Hepatocyte (in vitro differentiated cells): ENCODE measurements around the gene PDHB. TPM values are rescaled to one million over a fixed set of nuclear protein-coding genes. Genes with fewer than 3 reads are reported as not detected.

ENCODE experiments used
- DNase-seq: peaks from one replicate; pipeline ENCODE4 v3.0.0-alpha.2; 2016; ENCODE audit warnings: low spot score
- H2AFZ ChIP-seq: fragments of 200-600 bp; sonication (generic); 2 replicates; pipeline ENCODE4 v1.6.0; 2016; ENCODE audit warnings: antibody characterized with exemption, mild to moderate bottlenecking
- H3K27ac ChIP-seq: fragments of 200-600 bp; sonication (generic); 2 replicates; pipeline ENCODE4 v1.5.1; 2016; ENCODE audit warnings: mild to moderate bottlenecking
- H3K27me3 ChIP-seq: fragments of 200-600 bp; sonication (generic); 2 replicates; pipeline ENCODE4 v1.6.1; 2016
- H3K36me3 ChIP-seq: fragments of 200-600 bp; sonication (generic); replicated peaks from 2 replicates; pipeline ENCODE4 v1.5.1; 2016; ENCODE audit warnings: low read depth; ENCODE audit not compliant: insufficient read depth
- H3K4me1 ChIP-seq: fragments of 200-600 bp; sonication (generic); 2 replicates; pipeline ENCODE4 v1.5.1; 2016; ENCODE audit warnings: mild to moderate bottlenecking, moderate library complexity; ENCODE audit not compliant: insufficient read depth
- H3K4me2 ChIP-seq: fragments of 200-600 bp; sonication (generic); 2 replicates; pipeline ENCODE4 v1.6.0; 2016
- H3K4me3 ChIP-seq: fragments of 200-600 bp; sonication (generic); 2 replicates; pipeline ENCODE4 v1.5.1; 2016; ENCODE audit warnings: mild to moderate bottlenecking
- H3K79me2 ChIP-seq: fragments of 200-600 bp; sonication (generic); 2 replicates; pipeline ENCODE4 v1.6.0; 2017; ENCODE audit warnings: mild to moderate bottlenecking
- H3K9me2 ChIP-seq: fragments of 200-600 bp; sonication (generic); replicated peaks from 2 replicates; pipeline ENCODE4 v1.6.0; 2017; ENCODE audit warnings: mild to moderate bottlenecking; ENCODE audit not compliant: insufficient read depth
- H3K9me3 ChIP-seq: fragments of 200-600 bp; sonication (generic); 2 replicates; pipeline ENCODE4 v1.5.1; 2016; ENCODE audit warnings: low read depth, mild to moderate bottlenecking
- H4K20me1 ChIP-seq: fragments of 200-600 bp; sonication (generic); 2 replicates; pipeline ENCODE4 v1.6.0; 2016; ENCODE audit warnings: mild to moderate bottlenecking; ENCODE audit not compliant: insufficient read depth, poor library complexity, severe bottlenecking
- EZH2 ChIP-seq: fragments of 200-600 bp; sonication (generic); IDR thresholded peaks from 2 replicates; pipeline ENCODE4 v1.6.1; 2016; ENCODE audit warnings: antibody characterized with exemption, mild to moderate bottlenecking, borderline replicate concordance
- EZH2phosphoT487 ChIP-seq: fragments of 200-600 bp; sonication (generic); IDR thresholded peaks from one replicate; pipeline ENCODE4 v1.6.1; 2018; ENCODE audit warnings: antibody characterized with exemption, mild to moderate bottlenecking, low read depth, moderate library complexity; ENCODE audit not compliant: unreplicated experiment, severe bottlenecking
- WGBS: methylation state at CpG from one replicate; pipeline ENCODE4 v1.1.6; 2016; ENCODE audit warnings: low lambda C conversion rate; ENCODE audit errors: missing lambda C conversion rate; 5-methylcytosine and 5-hydroxymethylcytosine counted together
- polyA plus RNA-seq: library from polyadenylated mRNA; unstranded; fragments of >200 nt; fragmentation: Nextera tagmentation; extraction: Ambion mirVana; gene quantifications from 2 replicates; pipeline ENCODE4 v1.2.1, GENCODE V29; 2016
- total RNA-seq: library from RNA; depleted of rRNA; stranded (reverse); fragments of >200 nt; gene quantifications from 2 replicates; pipeline ENCODE4 v1.2.3, GENCODE V29; 2014
- TF ChIP-seq, protein P1 (sequence below): fragments of 200-600 bp; sonication (generic); IDR thresholded peaks from 2 replicates; pipeline ENCODE4 v1.5.1; 2016; ENCODE audit warnings: antibody characterized with exemption, mild to moderate bottlenecking; ENCODE audit not compliant: poor library complexity

PDHB gene
- total and polyA plus RNA-seq, 2 experiments from 2014 or later, result 119 to 150 TPM

DNA sequence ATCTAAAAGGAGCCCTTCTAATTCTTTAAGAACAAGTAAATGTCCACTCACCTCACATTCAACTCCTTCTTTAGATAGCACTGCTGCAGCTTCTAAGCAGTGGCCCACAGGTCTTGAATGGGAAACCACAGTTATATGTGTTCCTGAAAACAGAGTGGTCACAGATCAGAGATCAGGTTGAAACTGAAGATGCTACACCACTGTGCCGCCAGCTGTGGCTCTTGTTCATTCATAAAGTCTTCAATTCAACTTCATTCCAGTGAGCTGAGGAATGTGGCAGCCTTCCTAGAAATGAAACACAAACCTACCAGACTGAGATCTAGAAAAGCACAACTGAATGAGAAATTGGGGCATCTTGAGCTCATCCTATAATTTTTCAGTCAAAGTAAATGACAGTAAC lies 4.0 kb downstream of the PDHB start:
- Histone ChIP-seq H4K20me1 (peaks cover 13% of the 10 kb centered on the region), H3K4me2 (no peak overlapping the region), H3K27me3 (no peaks in the 10 kb centered on the region), H3K79me2 (peaks cover 21% of the 10 kb centered on the region), H3K9me2 (no peaks in the 10 kb centered on the region), H3K27ac (no peak overlapping the region), H2AFZ (no peak overlapping the region), H3K9me3 (no peaks in the 10 kb centered on the region), H3K4me3 (no peak overlapping the region), H3K36me3 (no peaks in the 10 kb centered on the region), H3K4me1 (peaks cover 15% of the 10 kb centered on the region)
- WGBS, result 0% methylated on average over 1 of the region's 1 CpG
- TF ChIP-seq EZH2phosphoT487, result no peak
- TF ChIP-seq, protein P1, sequence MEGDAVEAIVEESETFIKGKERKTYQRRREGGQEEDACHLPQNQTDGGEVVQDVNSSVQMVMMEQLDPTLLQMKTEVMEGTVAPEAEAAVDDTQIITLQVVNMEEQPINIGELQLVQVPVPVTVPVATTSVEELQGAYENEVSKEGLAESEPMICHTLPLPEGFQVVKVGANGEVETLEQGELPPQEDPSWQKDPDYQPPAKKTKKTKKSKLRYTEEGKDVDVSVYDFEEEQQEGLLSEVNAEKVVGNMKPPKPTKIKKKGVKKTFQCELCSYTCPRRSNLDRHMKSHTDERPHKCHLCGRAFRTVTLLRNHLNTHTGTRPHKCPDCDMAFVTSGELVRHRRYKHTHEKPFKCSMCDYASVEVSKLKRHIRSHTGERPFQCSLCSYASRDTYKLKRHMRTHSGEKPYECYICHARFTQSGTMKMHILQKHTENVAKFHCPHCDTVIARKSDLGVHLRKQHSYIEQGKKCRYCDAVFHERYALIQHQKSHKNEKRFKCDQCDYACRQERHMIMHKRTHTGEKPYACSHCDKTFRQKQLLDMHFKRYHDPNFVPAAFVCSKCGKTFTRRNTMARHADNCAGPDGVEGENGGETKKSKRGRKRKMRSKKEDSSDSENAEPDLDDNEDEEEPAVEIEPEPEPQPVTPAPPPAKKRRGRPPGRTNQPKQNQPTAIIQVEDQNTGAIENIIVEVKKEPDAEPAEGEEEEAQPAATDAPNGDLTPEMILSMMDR, result no peak
- no peak for TF ChIP-seq EZH2
- no peak for DNase-seq

DNA sequence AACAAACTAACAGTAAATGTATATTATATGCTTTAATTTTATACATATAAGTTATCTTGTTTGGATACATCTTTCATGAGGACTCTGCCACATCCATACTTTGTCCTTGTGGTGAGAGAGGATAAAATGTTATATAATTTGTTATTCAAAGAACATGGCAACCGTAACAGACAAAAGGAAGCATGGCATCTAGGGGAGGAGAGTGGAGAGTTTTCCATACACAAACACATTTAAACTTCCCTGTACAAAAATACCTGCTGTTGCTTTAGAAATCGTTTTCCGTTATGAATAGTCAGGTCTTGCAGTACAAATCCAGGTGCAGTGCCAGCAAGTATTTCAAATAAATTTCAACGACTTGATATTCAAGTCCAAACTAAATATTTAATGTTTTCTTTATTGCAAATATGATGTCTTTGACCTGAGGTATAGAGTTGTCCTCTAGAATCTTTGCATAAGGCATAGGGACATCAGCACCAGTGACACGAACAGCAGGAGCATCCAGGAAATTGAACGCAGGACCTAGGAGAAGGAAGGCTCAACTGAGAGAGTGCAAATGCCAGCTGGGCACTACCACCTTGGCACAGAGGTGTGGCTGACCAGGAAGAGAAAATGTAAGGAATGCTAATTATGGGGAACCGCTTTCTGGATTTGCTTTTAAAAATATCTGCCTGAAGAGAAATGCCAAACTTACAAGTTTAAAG lies 5.8 kb downstream of the PDHB start:
- TF ChIP-seq EZH2phosphoT487 (no peak), EZH2 (no peak)
- TF ChIP-seq, protein P1, result no peak
- Histone ChIP-seq H3K9me3 (no peaks in the 10 kb centered on the region), H3K79me2 (peaks cover 16% of the 10 kb centered on the region), H3K27ac (no peak overlapping the region), H3K4me1 (peaks cover 8% of the 10 kb centered on the region), H2AFZ (no peak overlapping the region), H3K9me2 (no peaks in the 10 kb centered on the region), H3K4me2 (no peak overlapping the region), H3K36me3 (no peaks in the 10 kb centered on the region), H3K4me3 (no peak overlapping the region), H3K27me3 (no peaks in the 10 kb centered on the region), H4K20me1 (peaks cover 10% of the 10 kb centered on the region)
- WGBS, result 88% methylated on average over 7 of the region's 7 CpGs
- no peak for DNase-seq

DNA sequence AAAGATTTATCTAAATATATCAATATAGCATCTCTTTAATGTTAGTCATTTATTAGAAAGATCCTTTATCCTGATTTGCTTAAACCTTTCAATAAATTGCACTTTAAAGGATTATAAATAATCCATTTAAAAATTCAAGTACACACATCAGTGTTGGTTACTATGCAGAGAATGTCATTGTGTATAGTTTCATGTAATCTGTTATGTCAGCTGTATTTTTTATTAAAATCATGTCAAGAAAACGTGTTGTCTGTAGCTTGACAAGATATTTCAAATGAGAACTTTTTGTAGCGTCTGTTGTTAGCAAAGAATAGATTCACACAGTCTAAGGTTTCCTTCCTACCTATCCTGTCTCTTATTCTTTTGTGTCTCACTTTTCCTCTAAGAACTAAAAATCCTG lies 7.8 kb downstream of the PDHB start:
- Histone ChIP-seq H3K27me3 (no peaks in the 10 kb centered on the region), H3K27ac (no peak overlapping the region), H2AFZ (no peak overlapping the region), H3K79me2 (peaks cover 4% of the 10 kb centered on the region), H3K9me3 (no peaks in the 10 kb centered on the region), H3K4me3 (no peak overlapping the region), H3K9me2 (no peaks in the 10 kb centered on the region), H3K4me1 (no peaks in the 10 kb centered on the region), H3K36me3 (no peaks in the 10 kb centered on the region), H3K4me2 (no peak overlapping the region), H4K20me1 (no peaks in the 10 kb centered on the region)
- TF ChIP-seq EZH2phosphoT487, result no peak
- TF ChIP-seq, protein P1, result no peak
- no peak for TF ChIP-seq EZH2
- no peak for DNase-seq
- 78% methylated on average over 2 of the region's 2 CpGs for WGBS
